K562 (cell line): ENCODE data around the gene MRTFB. TPM values are rescaled to one million over a fixed set of nuclear protein-coding genes. Genes with fewer than 3 reads are reported as not detected.

Source experiments
- CEBPZ ChIP-seq: fragments of 150-350 bp; IDR thresholded peaks from 2 replicates; pipeline ENCODE4 v1.6.1; 2014; ENCODE audit warnings: low read depth, mild to moderate bottlenecking, low read length, borderline replicate concordance
- GTF2F1 ChIP-seq: IDR thresholded peaks from 2 replicates; pipeline ENCODE4 v1.6.1; 2011; ENCODE audit warnings: low read depth, low read length, improper control_type of control experiment
- NFE2L1 ChIP-seq: fragments of 450-650 bp; IDR thresholded peaks from 2 replicates; pipeline ENCODE4 v1.6.1; 2016; ENCODE audit warnings: missing genetic modification characterization, low read depth, mild to moderate bottlenecking, missing compliant biosample characterization, moderate library complexity, borderline replicate concordance
- NRF1 ChIP-seq, 2 experiments: fragments of 450-650 bp; IDR thresholded peaks in 1 of 2; conservative IDR thresholded peaks in 1 of 2; 2 replicates each; pipeline ENCODE4 v1.6.1; 2014; ENCODE audit warnings: mild to moderate bottlenecking in 2 of 2
- PTTG1 ChIP-seq: fragments of 450-650 bp; IDR thresholded peaks from 2 replicates; pipeline ENCODE4 v1.6.1; 2016; ENCODE audit warnings: low read depth, mild to moderate bottlenecking, missing genetic modification characterization, missing compliant biosample characterization
- SLC30A9 ChIP-seq: fragments of 250-450 bp; sonication (Bioruptor Pico); IDR thresholded peaks from 2 replicates; pipeline ENCODE4 v1.8.0; 2022; ENCODE audit warnings: mild to moderate bottlenecking, moderate library complexity
- SUPT5H ChIP-seq: fragments of 450-650 bp; IDR thresholded peaks from 2 replicates; pipeline ENCODE4 v1.6.1; 2016
- TAF1 ChIP-seq: IDR thresholded peaks from 2 replicates; pipeline ENCODE4 v1.6.1; 2011; ENCODE audit warnings: mild to moderate bottlenecking, low read length, moderate library complexity; ENCODE audit not compliant: insufficient read depth, control insufficient read depth, severe bottlenecking; ENCODE audit errors: extremely low read depth
- TBP ChIP-seq: optimal IDR thresholded peaks from 2 replicates; pipeline ENCODE3; 2011; ENCODE audit warnings: low read depth, low read length, improper control_type of control experiment
- TEAD1 ChIP-seq, 2 experiments: fragments of 450-650 bp in 1 of 2; sonication (generic) in 1 of 2; formaldehyde crosslinking; IDR thresholded peaks; 2 replicates each; pipeline versions ENCODE4 v1.4.0 to v1.8.0; 2020 to 2022; ENCODE audit warnings: mild to moderate bottlenecking in 2 of 2, missing genetic modification reagents in 1 of 2
- THRA ChIP-seq: fragments of 450-650 bp; IDR thresholded peaks from 2 replicates; pipeline ENCODE4 v1.6.1; 2017; ENCODE audit warnings: mild to moderate bottlenecking, moderate library complexity
- ZBTB1 ChIP-seq: sonication (generic); formaldehyde crosslinking; IDR thresholded peaks from 2 replicates; pipeline ENCODE4 v1.8.1; 2023; ENCODE audit warnings: missing genetic modification reagents, low read depth, mild to moderate bottlenecking, borderline replicate concordance
- ZNF174 ChIP-seq: fragments of 250-450 bp; sonication (Bioruptor Pico); IDR thresholded peaks from 2 replicates; pipeline ENCODE4 v1.4.0; 2020; ENCODE audit warnings: mild to moderate bottlenecking
- ZNF318 ChIP-seq, 2 experiments: fragments of 450-650 bp; IDR thresholded peaks; 2 replicates each; pipeline ENCODE4 v1.6.1; 2016; ENCODE audit warnings: mild to moderate bottlenecking in 2 of 2, borderline replicate concordance in 1 of 2, low read depth in 1 of 2, moderate library complexity in 1 of 2
- polyA plus RNA-seq, 8 experiments: library from polyadenylated mRNA; depleted of rRNA in 4 of 8; stranded (reverse) in 5 of 8; unstranded in 3 of 8; fragments of >200 nt; fragmentation: Nextera tagmentation in 2 of 8; fragmentation: Illumina TruSeq in 1 of 8; extraction: Ambion mirVana in 2 of 8; extraction: Trizol in 1 of 8; gene quantifications; 2 replicates each; pipeline versions ENCODE4 v1.2.1 to v1.2.3, GENCODE V29; 2011 to 2014; ENCODE audit warnings: inconsistent platforms in 1 of 8, missing spikeins in 1 of 8
- total RNA-seq, 7 experiments: library from RNA; depleted of rRNA in 6 of 7; stranded (reverse); fragments of >200 nt in 6 of 7; fragmentation: Illumina TruSeq in 2 of 7; extraction: Trizol in 2 of 7; gene quantifications; 2 replicates each; pipeline versions ENCODE4 v1.2.1 to v1.2.3, GENCODE V29; 2011 to 2021; ENCODE audit warnings: low replicate concordance in 1 of 7

The MRTFB gene
- total and polyA plus RNA-seq, 9 of the 15 experiments (the other 6 are each of a cell fraction or from before 2014, with no cell fraction given): 2.2 to 12.7 (median 7.0) TPM

- no peak for TF ChIP-seq NFE2L1 (tag)
- TF ChIP-seq ZNF318 (IDR thresholded peaks at IDR 0.05; ENCODE audit: borderline replicate concordance in 1 of 2, low read depth in 1 of 2): no peak
- TF ChIP-seq SUPT5H: peak; percentile 65
- no peak for TF ChIP-seq CEBPZ
- TF ChIP-seq THRA: no peak
- no peak for TF ChIP-seq TEAD1 (CRISPR knock-in tag; IDR thresholded peaks at IDR 0.05)
- no peak for TF ChIP-seq ZNF174 (CRISPR knock-in tag)
- TF ChIP-seq SLC30A9: no peak
- TF ChIP-seq GTF2F1: no peak
- no peak for TF ChIP-seq PTTG1 (tag)
- TF ChIP-seq TBP: peak; percentile 40
- peak; percentile 99 for TF ChIP-seq NRF1 (conservative IDR thresholded peaks at IDR 0.05 in 1 of 2, IDR thresholded peaks at IDR 0.05 in 1 of 2)
- TF ChIP-seq TAF1: peak; percentile 63
- no peak for TF ChIP-seq ZBTB1 (CRISPR knock-in tag)
These were observed at the start of gene MRTFB (continued) for GRCh38 chr16:14070877-14071575.
